ENCODE data around the gene AOX1.

DNA sequence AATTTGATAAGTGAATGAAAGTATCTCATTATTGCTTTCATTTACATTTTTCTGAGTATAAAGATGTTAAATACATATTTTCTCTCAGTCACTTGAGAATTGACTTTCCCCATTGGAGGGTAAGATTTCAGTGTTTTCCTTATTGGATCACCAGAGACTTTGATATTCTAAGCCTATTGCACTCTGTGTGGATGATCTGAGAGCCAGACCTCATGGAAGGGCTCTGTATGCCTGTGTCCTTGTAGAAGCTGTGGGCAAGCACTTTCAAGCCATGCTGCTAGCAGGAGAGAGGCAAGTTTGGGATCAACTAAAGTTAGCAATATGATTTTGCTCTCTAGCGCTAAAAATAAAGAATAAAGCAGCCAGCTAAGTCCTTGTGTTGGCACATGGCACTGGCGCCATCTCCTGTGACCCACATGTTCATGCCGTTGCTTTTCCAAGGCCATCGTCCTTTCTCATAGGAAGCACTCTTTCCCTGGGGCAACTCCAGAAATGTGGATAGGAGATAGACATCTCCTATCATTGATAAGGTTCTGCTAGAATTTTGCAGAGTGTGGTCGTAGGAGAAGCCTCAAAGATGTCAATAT lies 72.6 kb downstream of the AOX1 start:
- TF ChIP-seq RCOR1 (IDR thresholded peaks at IDR 0.05; ENCODE audit: low read depth, low read length) (no peak), JUN (IDR thresholded peaks at IDR 0.05) (no peak), POLR2A (IDR thresholded peaks at IDR 0.05; ENCODE audit: low read length) (no peak), CBX2 (IDR thresholded peaks at IDR 0.05; ENCODE audit: borderline replicate concordance, low read depth) (no peak), MAFK (IDR thresholded peaks at IDR 0.05; ENCODE audit: partially characterized antibody) (no peak), PHF8 (IDR thresholded peaks at IDR 0.05; ENCODE audit: borderline replicate concordance, low read depth) (no peak), ZC3H11A (IDR thresholded peaks at IDR 0.05) (no peak), EP300 (IDR thresholded peaks at IDR 0.05) (no peak), JUNB (IDR thresholded peaks at IDR 0.05) (no peak), CEBPB (IDR thresholded peaks at IDR 0.05) (no peak), EHF (CRISPR knock-in tag; IDR thresholded peaks at IDR 0.05) (no peak)
- TF ChIP-seq, protein P1, sequence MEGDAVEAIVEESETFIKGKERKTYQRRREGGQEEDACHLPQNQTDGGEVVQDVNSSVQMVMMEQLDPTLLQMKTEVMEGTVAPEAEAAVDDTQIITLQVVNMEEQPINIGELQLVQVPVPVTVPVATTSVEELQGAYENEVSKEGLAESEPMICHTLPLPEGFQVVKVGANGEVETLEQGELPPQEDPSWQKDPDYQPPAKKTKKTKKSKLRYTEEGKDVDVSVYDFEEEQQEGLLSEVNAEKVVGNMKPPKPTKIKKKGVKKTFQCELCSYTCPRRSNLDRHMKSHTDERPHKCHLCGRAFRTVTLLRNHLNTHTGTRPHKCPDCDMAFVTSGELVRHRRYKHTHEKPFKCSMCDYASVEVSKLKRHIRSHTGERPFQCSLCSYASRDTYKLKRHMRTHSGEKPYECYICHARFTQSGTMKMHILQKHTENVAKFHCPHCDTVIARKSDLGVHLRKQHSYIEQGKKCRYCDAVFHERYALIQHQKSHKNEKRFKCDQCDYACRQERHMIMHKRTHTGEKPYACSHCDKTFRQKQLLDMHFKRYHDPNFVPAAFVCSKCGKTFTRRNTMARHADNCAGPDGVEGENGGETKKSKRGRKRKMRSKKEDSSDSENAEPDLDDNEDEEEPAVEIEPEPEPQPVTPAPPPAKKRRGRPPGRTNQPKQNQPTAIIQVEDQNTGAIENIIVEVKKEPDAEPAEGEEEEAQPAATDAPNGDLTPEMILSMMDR (IDR thresholded peaks at IDR 0.05), result peak; percentile 27; the same call in 1 of the 3 replicates
- TF ChIP-seq, protein P2, sequence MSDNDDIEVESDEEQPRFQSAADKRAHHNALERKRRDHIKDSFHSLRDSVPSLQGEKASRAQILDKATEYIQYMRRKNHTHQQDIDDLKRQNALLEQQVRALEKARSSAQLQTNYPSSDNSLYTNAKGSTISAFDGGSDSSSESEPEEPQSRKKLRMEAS (IDR thresholded peaks at IDR 0.05), result no peak
- TF ChIP-seq, protein P3, sequence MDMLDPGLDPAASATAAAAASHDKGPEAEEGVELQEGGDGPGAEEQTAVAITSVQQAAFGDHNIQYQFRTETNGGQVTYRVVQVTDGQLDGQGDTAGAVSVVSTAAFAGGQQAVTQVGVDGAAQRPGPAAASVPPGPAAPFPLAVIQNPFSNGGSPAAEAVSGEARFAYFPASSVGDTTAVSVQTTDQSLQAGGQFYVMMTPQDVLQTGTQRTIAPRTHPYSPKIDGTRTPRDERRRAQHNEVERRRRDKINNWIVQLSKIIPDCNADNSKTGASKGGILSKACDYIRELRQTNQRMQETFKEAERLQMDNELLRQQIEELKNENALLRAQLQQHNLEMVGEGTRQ (IDR thresholded peaks at IDR 0.05), result no peak
